HG03175 (cell line): ENCODE data around the gene RFC2.
"Not testable (repeated sequence)": the region's sequence is repeated elsewhere in the genome, so short reads cannot be mapped to it uniquely, and the experiment has no call there.

Source experiments
- ATAC-seq: cut with Tn5 transposase; IDR thresholded peaks from one replicate; pipeline ENCODE4 v1.9.1; 2021; ENCODE audit warnings: mild to moderate bottlenecking, moderate library complexity; ENCODE audit not compliant: unreplicated experiment

The RFC2 gene

DNA sequence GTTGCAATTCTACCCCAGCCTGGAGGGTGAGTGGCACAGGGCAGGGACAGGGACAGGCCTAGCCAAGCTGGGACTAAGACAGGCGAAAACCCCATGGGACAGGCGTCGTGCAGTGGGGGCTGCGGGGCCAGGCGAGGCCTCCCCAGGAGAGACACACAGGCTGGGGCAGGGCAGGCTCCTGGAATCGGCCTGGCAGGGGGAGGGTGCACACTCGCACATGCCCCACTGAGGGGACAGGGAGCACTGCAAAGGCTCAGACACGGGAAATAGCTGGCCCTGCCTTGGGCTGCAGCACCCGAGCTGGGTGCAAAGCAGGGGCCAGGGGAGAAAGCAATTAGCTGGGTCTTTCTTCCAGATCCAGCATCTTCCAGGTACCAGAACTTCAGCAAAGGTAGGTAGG, 34.0 kb downstream of the RFC2 start:
- ATAC-seq: no peak

DNA sequence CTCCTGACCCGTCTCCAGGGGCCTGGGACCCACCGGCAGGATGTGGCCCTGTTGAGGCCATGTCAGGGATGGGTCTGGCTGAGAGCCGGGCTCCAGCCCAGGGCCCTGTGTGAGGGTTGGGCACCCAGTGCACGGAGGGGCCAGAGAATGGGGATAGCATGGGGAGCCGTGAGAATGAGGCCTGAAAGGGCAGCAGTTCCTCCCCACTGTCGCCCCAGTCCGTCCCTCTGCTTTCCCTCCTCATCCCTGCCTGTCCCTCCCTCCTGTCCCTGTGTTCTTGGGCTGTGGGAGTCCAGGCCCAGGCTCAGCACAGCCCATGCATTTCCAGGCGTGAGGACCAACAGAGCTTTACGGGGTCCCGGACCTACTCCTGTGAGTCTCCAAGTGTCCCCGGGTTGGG, 34.8 kb downstream of the RFC2 start:
- ATAC-seq: no peak

DNA sequence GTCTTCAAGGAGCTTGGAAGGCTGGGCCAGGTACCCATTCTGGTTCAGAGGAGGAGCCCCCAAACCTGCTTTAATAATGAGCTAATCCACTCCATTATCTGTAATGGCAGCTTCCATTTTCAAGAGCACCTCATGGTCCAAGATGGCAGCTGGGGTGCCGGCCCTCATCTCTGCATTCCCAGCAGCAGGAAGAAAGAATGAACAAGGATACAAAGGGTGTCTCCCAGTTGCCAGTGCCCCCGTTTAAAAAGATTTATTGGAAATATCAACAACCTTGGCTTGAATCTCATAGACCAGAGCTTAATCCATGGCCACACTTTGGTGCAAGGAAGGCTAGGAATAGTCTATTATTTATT, 35.9 kb downstream of the RFC2 start:
- no peak for ATAC-seq

GRCh38 chr7:74217455-74218342, 36.5 kb downstream of the RFC2 start:
- ATAC-seq: peak; percentile 53

GRCh38 chr7:74216361-74216761, 37.8 kb downstream of the RFC2 start:
- no peak for ATAC-seq

GRCh38 chr7:74215921-74216320, 38.3 kb downstream of the RFC2 start:
- ATAC-seq: no peak

DNA sequence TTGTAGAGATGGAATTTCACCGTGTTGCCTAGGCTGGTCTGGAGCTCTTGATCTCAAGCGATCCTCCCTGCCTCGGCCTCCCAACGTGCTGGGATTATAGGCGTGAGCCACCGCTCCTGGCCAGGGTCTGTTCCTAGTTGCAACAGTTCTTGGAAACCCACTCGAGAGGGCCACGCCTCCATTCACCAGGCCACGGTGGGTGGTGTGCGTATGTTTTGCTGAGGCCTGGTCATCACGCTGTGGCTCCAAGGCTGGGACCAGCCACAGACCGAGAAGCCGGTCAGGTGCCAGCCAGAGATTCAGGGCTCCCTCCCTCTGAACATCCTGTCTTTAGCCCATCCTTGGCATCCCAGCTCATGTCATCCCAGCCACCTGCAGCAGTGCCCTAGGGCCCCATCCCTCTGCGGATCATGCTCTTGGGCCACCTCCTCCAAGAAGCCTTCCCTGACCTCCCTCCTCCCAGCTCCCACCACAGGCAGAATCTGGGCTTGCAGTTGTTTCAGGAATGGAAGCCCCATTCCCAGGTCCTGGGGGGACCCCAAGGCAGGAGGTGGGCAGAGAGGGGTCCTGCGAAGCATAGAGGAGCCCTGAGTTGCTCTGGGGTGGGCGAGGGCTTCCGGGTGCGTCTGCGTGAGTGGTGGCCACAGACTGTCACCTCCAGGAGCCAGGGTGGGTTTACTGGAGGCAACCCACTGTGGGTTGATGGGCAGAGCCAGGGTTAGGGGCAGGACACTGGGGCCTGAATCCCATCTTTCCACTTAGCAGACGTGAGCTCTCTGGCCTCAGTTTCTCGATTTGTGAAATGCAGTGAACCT, 39.2 kb downstream of the RFC2 start:
- no peak for ATAC-seq

GRCh38 chr7:74212661-74213060, 41.5 kb downstream of the RFC2 start:
- no peak for ATAC-seq

DNA sequence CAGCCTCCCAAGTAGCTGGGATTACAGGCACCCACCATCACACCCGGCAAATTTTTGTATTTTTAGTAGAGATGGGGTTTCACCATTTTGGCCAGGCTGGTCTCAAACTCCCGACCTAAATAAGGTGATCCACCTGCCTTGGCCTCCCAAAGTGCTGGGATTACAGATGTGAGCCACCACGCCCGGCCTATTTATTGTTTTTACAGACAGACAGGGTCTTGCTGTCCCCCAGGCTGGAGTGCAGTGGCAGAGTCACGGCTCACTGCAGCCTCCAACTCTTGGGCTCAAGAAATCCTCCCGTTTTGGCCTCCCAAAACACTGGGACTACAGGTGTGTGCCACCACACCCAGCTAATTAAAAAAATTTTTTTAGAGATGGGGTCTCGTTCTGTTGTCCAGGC, 46.0 kb downstream of the RFC2 start:
- not testable (repeated sequence) for ATAC-seq

GRCh38 chr7:74207586-74207985, 46.6 kb downstream of the RFC2 start:
- ATAC-seq: no peak

- ATAC-seq: no peak
Measured at GRCh38 chr7:74206589-74207120, 47.5 kb downstream of the RFC2 start.

DNA sequence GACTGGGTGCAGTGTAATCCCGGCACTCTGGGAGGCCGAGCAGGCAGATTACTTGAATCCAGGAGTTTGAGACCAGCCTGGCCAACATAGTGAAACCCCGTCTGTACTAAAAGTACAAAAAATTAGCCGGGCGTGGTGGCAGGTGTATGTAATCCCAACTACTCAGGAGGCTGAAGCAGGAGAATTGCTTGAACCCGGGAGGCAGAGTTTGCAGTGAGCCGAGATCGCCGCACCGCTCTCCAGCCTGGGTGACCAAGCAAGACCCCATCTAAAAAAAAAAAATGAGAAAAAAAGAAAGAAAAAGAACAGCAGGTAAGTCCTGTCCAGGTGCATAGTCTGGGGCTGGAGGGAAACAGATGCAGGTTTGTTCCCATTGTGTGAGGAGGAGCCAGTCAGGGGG, 48.1 kb downstream of the RFC2 start:
- ATAC-seq: not testable (repeated sequence)

- no peak for ATAC-seq
Measured at GRCh38 chr7:74203956-74204618, 50.1 kb downstream of the RFC2 start.

DNA sequence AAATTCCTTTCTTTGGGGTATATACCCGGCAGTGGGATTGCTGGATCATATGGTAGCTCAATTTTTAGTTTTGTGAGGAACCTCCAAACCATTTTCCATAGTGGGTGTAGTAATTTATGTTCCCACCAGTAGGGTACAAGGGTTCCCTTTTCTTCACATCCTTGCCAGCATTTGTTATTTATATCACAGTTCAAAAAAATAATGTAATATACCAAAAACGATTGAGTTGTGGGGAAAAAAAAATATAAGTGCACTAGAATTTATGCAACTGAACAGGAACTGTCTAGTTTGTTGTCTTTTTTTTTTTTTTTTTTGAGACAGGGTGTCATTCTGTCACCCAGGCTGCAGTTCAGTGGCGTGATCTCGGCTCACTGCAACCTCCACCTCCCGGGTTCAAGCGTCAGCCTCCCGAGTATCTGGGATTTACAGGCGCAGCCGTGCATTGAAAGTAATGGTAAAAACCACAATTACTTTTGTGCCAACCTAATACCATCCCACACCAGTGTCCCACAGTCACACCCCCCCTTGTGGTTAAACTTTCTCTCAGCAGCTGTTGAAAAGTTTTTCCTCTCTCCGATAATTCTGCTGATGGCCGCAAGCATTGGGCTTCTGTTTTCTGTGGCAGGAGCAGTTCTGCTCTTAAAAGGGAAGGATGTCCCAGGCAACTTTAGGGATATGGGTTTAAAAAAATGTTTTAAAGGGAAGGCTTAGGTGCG, 51.2 kb downstream of the RFC2 start:
- ATAC-seq: no peak

DNA sequence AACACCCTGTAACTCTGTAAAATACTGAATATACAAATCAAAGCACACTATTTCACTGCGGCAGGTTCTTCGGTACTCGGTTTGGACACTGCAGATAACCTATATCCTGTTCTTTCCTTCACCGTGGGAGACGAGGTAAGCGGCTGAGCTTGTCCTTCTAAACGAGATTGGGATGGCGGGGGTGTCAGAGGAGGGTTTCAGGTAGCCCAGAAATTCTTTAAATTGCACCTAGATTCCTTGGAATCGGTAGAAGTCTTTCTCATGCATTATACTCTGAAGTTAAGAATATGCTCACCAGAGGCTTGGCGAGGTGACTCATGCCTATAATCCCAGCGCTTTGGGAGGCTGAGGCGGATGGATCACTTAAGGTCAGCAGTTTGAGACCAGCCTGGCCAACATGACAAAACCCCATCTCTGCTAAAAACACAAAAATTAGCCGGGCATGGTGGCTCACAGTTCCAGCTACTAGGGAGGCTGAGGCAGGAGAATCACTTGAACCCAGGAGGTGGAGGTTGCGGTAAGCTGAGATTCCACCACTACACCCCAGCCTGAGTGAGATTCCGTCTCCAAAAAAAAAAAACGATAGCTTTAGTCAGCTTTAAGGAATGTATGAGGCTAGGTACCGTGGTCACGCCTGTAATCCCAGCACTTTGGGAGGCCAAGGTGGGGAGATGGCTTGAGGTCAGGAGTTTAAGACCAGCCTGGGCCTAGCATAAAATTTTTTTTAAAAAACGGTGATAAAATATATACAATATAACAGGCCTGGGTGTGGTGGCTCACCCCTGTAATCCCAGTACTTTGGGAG, 54.4 kb downstream of the RFC2 start:
- ATAC-seq: no peak

- ATAC-seq: no peak
Measured at GRCh38 chr7:74197449-74198124, 56.6 kb downstream of the RFC2 start.

DNA sequence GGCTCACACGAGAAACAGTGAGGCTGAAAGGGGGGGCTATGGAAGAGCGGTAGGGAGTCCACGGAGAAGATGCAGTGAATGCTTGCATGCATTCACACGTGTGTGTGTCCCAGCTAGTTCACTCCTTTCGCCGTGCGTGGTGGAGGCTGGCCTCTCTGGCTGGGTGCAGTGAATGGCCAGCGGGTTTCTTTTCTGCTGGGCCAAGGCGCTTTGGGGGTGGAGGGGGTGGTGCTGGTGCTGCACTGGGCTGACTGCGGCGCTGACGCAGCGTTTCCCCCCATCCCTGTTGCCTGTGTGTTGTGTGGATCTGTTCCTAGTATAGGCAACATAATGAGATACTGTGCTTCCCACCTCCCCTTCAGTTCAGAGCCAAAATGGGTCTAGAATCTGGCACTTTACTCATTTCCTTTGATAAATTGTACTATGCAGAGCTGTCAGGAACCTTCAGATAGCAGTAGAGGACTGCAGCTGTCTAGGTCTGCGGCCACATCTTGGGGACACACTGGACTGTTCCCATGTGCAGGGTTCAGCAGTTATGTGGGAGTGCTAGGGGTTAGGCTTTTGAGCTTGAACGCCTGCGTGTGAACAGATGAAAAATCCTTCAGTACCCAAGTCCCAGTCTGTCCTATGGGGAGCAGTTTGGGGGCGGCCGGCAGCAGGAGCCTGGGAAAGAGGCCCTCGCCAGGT, 58.1 kb downstream of the RFC2 start:
- not testable (repeated sequence) for ATAC-seq

DNA sequence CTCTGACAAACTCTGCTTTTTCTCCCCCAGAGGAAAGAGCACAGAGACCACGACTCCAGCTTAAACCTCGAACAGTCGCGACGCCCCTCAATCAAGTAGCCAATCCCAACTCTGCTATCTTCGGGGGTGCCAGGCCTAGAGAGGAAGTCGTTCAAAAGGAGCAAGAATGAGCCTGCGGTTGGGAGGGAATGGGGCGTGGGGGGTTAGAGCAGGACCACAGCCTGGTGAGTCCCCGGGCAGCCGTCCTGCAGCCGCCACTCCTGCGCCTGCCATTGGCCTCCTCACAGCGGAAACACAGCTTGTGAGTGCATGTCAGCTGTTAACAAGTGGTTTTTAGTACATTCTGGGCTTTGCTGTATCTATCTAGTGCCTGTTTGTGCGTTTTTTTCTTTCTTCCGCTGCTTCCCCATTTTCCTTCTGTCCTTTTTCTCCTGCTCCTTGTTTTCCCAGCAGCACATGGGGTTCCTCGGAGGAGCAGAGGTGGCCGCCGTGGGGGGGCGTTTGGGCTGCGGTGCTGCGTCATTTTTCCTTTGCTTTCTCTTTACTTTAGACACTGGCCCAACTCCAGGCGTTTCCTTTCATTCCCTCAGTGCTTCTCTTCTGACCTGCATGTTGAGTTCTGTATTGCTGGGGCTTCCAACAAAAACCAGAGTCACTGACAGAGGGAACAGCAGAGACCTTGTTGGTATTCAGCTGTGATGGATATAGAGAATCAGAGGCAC, 58.9 kb downstream of the RFC2 start:
- not testable (repeated sequence) for ATAC-seq
